Stomach (tissue), 4 donors: ENCODE measurements around the gene C6orf15.

ENCODE experiments used
- CTCF ChIP-seq, 7 experiments: fragments of 450-650 bp in 4 of 7; fragments of 200-600 bp in 3 of 7; sonication (generic) in 3 of 7; IDR thresholded peaks; one replicate each; pipeline ENCODE4 v1.5.1; 2016 to 2019; ENCODE audit warnings: antibody characterized with exemption in 7 of 7, control low read depth in 2 of 7, mild to moderate bottlenecking in 1 of 7
- EP300 ChIP-seq: sonication (generic); formaldehyde crosslinking; IDR thresholded peaks from one replicate; pipeline ENCODE4 v1.6.1; 2017; ENCODE audit warnings: antibody characterized with exemption
- POLR2AphosphoS5 ChIP-seq, 3 donors: sonication (generic); formaldehyde crosslinking; IDR thresholded peaks; one replicate each; pipeline ENCODE4 v1.6.1; 2016; ENCODE audit warnings: antibody characterized with exemption in 3 of 3

DNA sequence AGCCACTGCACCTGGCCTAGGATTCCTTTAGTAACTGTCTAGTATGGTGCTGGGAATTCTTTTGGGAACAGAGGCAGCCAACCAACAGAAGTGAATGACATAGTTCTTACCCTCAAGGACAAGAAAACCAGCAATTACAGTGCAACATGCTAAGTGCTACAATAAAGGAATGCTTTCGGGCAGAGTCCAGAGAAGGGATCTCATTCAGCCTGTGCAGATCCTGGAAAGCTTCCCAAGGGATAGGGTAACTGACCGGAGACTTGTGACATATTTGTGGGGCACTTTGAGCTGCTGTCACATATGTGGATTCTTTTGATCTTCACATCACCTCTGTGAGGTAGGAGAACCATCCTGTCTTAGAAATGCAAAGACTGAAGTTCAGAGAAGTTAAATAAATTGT lies 46.8 kb downstream of the C6orf15 start:
- TF ChIP-seq EP300 = no peak
- no peak for TF ChIP-seq CTCF (IDR thresholded peaks at IDR 0.05)
- TF ChIP-seq POLR2AphosphoS5 (IDR thresholded peaks at IDR 0.05) = no peak
